Measurements from ENCODE around the gene PARPBP. TPM values are rescaled to one million over a fixed set of nuclear protein-coding genes. Genes with fewer than 3 reads are reported as not detected.
A peak's percentile ranks its signal among the peaks of the same experiment; 100 is the strongest.
"Not testable (repeated sequence)": the region's sequence is repeated elsewhere in the genome, so short reads cannot be mapped to it uniquely, and the experiment has no call there.

Gene PARPBP
- total and polyA plus RNA-seq, 2 donors (not counting 3 experiments of a cell fraction or from before 2014, with no cell fraction given) = 4.2 to 19.0 TPM

DNA sequence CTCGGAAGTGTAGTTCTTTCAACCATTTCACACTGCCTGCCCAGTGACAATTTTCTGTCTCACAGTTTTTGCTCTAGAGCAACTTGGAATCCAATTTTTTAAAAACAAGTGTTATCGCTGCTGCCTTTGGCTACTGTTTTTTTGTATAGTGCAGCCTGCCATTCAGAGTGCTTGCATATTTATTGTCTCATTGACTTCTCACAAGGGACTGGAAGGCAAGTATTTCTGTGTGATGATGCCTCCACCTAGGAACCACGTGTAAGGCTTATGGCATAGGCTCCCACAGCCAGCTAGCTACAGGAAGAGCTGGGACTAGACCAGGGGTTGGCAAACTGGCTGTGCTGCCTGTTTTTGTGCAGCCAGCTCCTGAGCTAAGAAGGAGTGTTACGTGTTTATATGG is 903 bp downstream of the PARPBP start:
- H3K9me1 ChIP-seq (replicated peaks; ENCODE audit: control insufficient read depth, extremely low read depth, insufficient read depth, low read length) = no peaks in the 10 kb centered on the region
- no peaks in the 10 kb centered on the region for H3K9me3 ChIP-seq (replicated peaks; ENCODE audit: control insufficient read depth, insufficient read depth, low read length)
- ChIA-PET POLR2A (no interaction called here), CTCF (interaction anchor here (1.6 to 2.6 kb wide), 3 partner anchors 23 to 363 kb away, joined by 3 to 21 read pairs (median 5); no protein-coding TSS in a partner anchor)
- TF ChIP-seq POLR2AphosphoS5 (IDR thresholded peaks at IDR 0.05; ENCODE audit: insufficient read depth, low read depth, low read length) (no peak), MAX (IDR thresholded peaks at IDR 0.05; ENCODE audit: insufficient read depth, insufficient read length) (peak; percentile 18)
- no TSS peak for BruUV-seq (replicated peaks)
- peak overlapping the region; percentile 77 for H3K4me2 ChIP-seq (ENCODE audit: insufficient read depth, low read length)
- H4K20me1 ChIP-seq (replicated peaks; ENCODE audit: control insufficient read depth, extremely low read depth, insufficient read depth, low read length) = no peaks in the 10 kb centered on the region
- DNase-seq (ENCODE audit: low read depth, low spot score) (peak; percentile 27), FAIRE-seq (peak; percentile 48)
- peak overlapping the region; percentile 99 for H2AFZ ChIP-seq (ENCODE audit: low read depth, low read length)
- H3K27ac ChIP-seq (ENCODE audit: insufficient read depth, low read depth, low read length) = peak overlapping the region; percentile 73
- no peaks in the 10 kb centered on the region for H3K27me3 ChIP-seq (ENCODE audit: control insufficient read depth in 2 of 2, insufficient read depth in 2 of 2, low read length in 2 of 2)
- H3K79me2 ChIP-seq (ENCODE audit: control insufficient read depth, insufficient read depth, low read length) = peaks cover 41% of the 10 kb centered on the region
- peaks cover 17% of the 10 kb centered on the region for H3K4me1 ChIP-seq (ENCODE audit: control insufficient read depth, extremely low read depth, insufficient read depth, low read length)
- dilution Hi-C loops (cut with MboI; ENCODE audit: extremely low pct_ligation_motif_present, low sequenced_read_pairs) = no loop called here
- peaks cover 0 to 6% of the 10 kb centered on the region in 2 experiments for H3K36me3 ChIP-seq (ENCODE audit: control insufficient read depth in 2 of 2, extremely low read depth in 1 of 2, insufficient read depth in 2 of 2, low read length in 2 of 2)
- H3K9ac ChIP-seq (replicated peaks; ENCODE audit: extremely low read depth, insufficient read depth, low read length) = peak overlapping the region; percentile 87
- intact Hi-C loops (cut with micrococcal nuclease) = loop anchor here (1.0 to 10.0 kb wide), 6 partner anchors 22 to 363 kb away; no protein-coding TSS in a partner anchor
- H3K4me3 ChIP-seq (replicated peaks in 1 of 3; ENCODE audit: insufficient read depth in 1 of 3, low read depth in 1 of 3, low read length in 3 of 3) = peak overlapping the region; percentile 67 to 96 (median 89)

DNA sequence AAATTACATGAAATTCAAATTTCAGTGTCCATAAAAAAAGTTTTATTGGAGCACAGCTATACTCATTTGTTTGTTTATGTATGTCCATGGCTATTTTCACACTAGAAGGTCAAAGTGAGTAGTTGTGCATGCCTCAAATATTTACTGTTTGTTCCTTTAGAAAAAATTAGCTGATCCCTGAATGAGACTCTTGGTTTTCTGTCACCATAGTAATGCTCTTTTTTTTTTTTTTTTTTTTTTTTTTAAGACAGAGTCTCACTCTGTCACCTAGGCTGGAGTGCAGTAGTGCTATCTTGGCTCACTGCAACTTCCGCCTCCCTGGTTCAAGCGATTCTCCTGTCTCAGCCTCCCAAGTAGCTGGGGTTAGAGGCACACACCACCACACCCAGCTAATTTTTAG is 1.3 kb downstream of the PARPBP start:
- BruUV-seq (replicated peaks); H3K9ac ChIP-seq (replicated peaks; ENCODE audit: extremely low read depth, insufficient read depth, low read length); H3K36me3 ChIP-seq (ENCODE audit: control insufficient read depth in 2 of 2, extremely low read depth in 1 of 2, insufficient read depth in 2 of 2, low read length in 2 of 2); H4K20me1 ChIP-seq (replicated peaks; ENCODE audit: control insufficient read depth, extremely low read depth, insufficient read depth, low read length); DNase-seq (ENCODE audit: low read depth, low spot score); POLR2A ChIA-PET; dilution Hi-C loops (cut with MboI; ENCODE audit: extremely low pct_ligation_motif_present, low sequenced_read_pairs); H3K27me3 ChIP-seq (ENCODE audit: control insufficient read depth in 2 of 2, insufficient read depth in 2 of 2, low read length in 2 of 2); H3K9me1 ChIP-seq (replicated peaks; ENCODE audit: control insufficient read depth, extremely low read depth, insufficient read depth, low read length); H3K9me3 ChIP-seq (replicated peaks; ENCODE audit: control insufficient read depth, insufficient read depth, low read length); FAIRE-seq; H2AFZ ChIP-seq (ENCODE audit: low read depth, low read length); H3K27ac ChIP-seq (ENCODE audit: insufficient read depth, low read depth, low read length): not testable (repeated sequence)
- H3K4me3 ChIP-seq (replicated peaks in 1 of 3; ENCODE audit: insufficient read depth in 1 of 3, low read depth in 1 of 3, low read length in 3 of 3) = peak overlapping the region in 1 of 3 experiments; percentile 96
- H3K79me2 ChIP-seq (ENCODE audit: control insufficient read depth, insufficient read depth, low read length) = peaks cover 41% of the 10 kb centered on the region
- intact Hi-C loops (cut with micrococcal nuclease) = loop anchor here (2.0 to 10.0 kb wide), 4 partner anchors 21 to 347 kb away; no protein-coding TSS in a partner anchor
- H3K4me1 ChIP-seq (ENCODE audit: control insufficient read depth, extremely low read depth, insufficient read depth, low read length) = peaks cover 17% of the 10 kb centered on the region
- CTCF ChIA-PET = interaction anchor here (1.0 to 2.6 kb wide), 4 partner anchors 23 to 363 kb away, joined by 3 to 21 read pairs (median 4); no protein-coding TSS in a partner anchor
- peak overlapping the region; percentile 77 for H3K4me2 ChIP-seq (ENCODE audit: insufficient read depth, low read length)

- intact Hi-C loops (cut with micrococcal nuclease); H3K4me1 ChIP-seq (ENCODE audit: control insufficient read depth, extremely low read depth, insufficient read depth, low read length); H4K20me1 ChIP-seq (replicated peaks; ENCODE audit: control insufficient read depth, extremely low read depth, insufficient read depth, low read length); H3K36me3 ChIP-seq (ENCODE audit: control insufficient read depth in 2 of 2, extremely low read depth in 1 of 2, insufficient read depth in 2 of 2, low read length in 2 of 2); DNase-seq (ENCODE audit: low read depth, low spot score); FAIRE-seq; H3K4me2 ChIP-seq (ENCODE audit: insufficient read depth, low read length); H3K9me1 ChIP-seq (replicated peaks; ENCODE audit: control insufficient read depth, extremely low read depth, insufficient read depth, low read length); H3K4me3 ChIP-seq (replicated peaks in 1 of 3; ENCODE audit: insufficient read depth in 1 of 3, low read depth in 1 of 3, low read length in 3 of 3); H3K79me2 ChIP-seq (ENCODE audit: control insufficient read depth, insufficient read depth, low read length); H3K9me3 ChIP-seq (replicated peaks; ENCODE audit: control insufficient read depth, insufficient read depth, low read length); H3K9ac ChIP-seq (replicated peaks; ENCODE audit: extremely low read depth, insufficient read depth, low read length); H3K27ac ChIP-seq (ENCODE audit: insufficient read depth, low read depth, low read length); BruUV-seq (replicated peaks); POLR2A ChIA-PET; dilution Hi-C loops (cut with MboI; ENCODE audit: extremely low pct_ligation_motif_present, low sequenced_read_pairs); CTCF ChIA-PET; H2AFZ ChIP-seq (ENCODE audit: low read depth, low read length); H3K27me3 ChIP-seq (ENCODE audit: control insufficient read depth in 2 of 2, insufficient read depth in 2 of 2, low read length in 2 of 2): not testable (repeated sequence)
Measured at GRCh38 chr12:102130720-102131119, 10.7 kb downstream of the PARPBP start.

DNA sequence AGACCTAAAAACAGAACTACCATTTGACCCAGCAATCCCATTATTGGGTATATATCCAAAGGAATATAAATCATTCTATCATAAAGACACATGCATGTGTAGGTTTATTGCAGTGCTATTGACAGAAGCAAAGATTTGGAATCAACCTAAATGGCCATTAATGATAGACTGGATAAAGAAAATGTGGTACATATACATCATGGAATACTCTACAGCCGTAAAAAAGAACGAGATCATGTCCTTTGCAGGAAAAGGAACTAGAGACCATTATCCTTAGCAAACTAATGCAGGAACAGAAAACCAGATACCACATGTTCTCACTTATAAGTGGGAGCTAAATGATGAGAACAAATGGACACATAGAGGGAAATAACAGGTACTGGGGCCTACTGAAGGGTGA is 11.5 kb downstream of the PARPBP start:
- H2AFZ ChIP-seq (ENCODE audit: low read depth, low read length); H3K4me1 ChIP-seq (ENCODE audit: control insufficient read depth, extremely low read depth, insufficient read depth, low read length); H3K9me1 ChIP-seq (replicated peaks; ENCODE audit: control insufficient read depth, extremely low read depth, insufficient read depth, low read length); H3K27ac ChIP-seq (ENCODE audit: insufficient read depth, low read depth, low read length); dilution Hi-C loops (cut with MboI; ENCODE audit: extremely low pct_ligation_motif_present, low sequenced_read_pairs); H3K4me2 ChIP-seq (ENCODE audit: insufficient read depth, low read length); BruUV-seq (replicated peaks); H4K20me1 ChIP-seq (replicated peaks; ENCODE audit: control insufficient read depth, extremely low read depth, insufficient read depth, low read length); H3K9me3 ChIP-seq (replicated peaks; ENCODE audit: control insufficient read depth, insufficient read depth, low read length); POLR2A ChIA-PET; H3K9ac ChIP-seq (replicated peaks; ENCODE audit: extremely low read depth, insufficient read depth, low read length); H3K27me3 ChIP-seq (ENCODE audit: control insufficient read depth in 2 of 2, insufficient read depth in 2 of 2, low read length in 2 of 2); DNase-seq (ENCODE audit: low read depth, low spot score); intact Hi-C loops (cut with micrococcal nuclease); FAIRE-seq; H3K79me2 ChIP-seq (ENCODE audit: control insufficient read depth, insufficient read depth, low read length); H3K4me3 ChIP-seq (replicated peaks in 1 of 3; ENCODE audit: insufficient read depth in 1 of 3, low read depth in 1 of 3, low read length in 3 of 3); H3K36me3 ChIP-seq (ENCODE audit: control insufficient read depth in 2 of 2, extremely low read depth in 1 of 2, insufficient read depth in 2 of 2, low read length in 2 of 2): not testable (repeated sequence)
- CTCF ChIA-PET = interaction anchor here (1.2 kb wide), 1 partner anchor 353 kb away, joined by 3 read pairs; no protein-coding TSS in a partner anchor

Measured in endothelial cell of umbilical vein (primary cell).